ENCODE measurements around the gene SPTLC3.

SPTLC3 gene

DNA sequence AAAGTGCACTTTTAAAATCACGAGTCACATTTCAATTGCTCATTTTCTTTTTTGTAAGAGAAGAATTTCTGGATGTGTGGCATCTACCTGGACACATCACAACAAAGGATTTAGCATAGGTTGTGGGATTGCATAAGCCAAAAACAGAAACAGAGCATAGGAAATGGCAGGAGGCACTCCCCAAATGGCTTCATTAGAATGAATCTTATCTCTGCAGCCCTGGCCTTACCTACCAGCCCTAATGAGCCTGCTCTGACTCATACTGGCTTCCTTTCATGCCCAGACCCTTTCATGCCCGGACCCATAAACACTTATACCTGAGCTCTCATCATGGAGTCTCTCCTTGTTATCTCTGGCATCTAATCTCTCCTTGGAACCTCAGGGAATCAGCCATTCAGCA is 23.9 kb upstream of the SPTLC3 start:
- DNase-seq, result no peak

DNA sequence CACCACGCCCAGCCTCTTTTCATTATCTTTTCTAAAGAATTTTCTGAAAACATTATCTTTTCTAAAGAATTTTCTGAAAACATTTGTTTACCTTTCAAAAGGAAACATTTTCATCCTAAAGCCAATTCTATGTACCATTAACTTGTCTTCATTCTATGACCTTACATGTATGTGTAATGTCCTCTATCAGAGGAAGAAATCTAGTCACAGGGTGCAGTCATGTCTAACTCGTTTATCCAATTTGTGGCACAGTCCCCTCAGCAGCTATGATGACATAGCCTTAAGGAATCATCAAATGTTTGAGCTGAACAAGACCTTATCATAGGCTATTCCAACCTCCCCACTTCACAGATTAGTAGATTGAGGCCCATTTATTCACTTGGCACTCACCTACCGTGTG is 21.5 kb upstream of the SPTLC3 start:
- DNase-seq, result no peak

GRCh38 chr20:12989586-12990115 is 19.1 kb upstream of the SPTLC3 start:
- no peak for DNase-seq

GRCh38 chr20:12997128-12997655 is 11.6 kb upstream of the SPTLC3 start:
- no peak for DNase-seq

DNA sequence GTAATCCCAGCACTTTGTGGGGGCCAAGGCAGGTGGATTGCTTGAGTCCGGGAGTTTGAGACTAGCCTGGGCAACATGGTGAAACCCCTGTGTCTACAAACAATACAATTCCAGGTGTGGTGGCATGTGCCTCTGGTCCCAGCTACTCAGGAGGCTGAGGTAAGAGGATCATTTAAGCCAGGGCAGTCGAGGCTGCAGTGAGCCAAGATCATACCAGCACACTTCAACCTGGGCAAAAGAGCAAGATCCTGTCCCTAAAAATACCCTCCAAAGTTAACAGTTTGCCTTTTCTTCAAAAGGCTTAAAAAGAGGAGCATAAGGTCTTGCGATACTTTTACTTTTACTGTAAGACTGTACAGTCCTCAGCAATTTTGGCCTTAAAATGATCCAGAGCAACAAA is 10.7 kb upstream of the SPTLC3 start:
- DNase-seq, result no peak

DNA sequence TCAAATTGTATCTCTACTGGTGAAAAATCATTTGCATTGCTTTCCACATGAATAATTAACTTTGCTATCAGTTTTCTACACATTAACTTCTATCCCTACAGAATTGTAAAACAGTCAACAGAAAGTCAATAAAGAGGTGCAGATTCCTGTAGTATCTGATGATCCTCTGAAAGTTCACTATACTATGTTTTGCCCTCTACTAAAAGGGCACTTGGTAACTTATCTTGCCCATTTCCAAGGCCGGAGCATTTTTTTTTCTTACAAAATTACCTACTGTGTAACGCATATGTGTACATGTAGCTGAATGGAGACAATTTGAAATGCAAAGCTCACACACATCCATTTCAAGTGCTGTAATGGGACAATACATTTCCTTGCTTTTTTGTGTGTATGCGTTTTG is 9.6 kb upstream of the SPTLC3 start:
- DNase-seq, result no peak

- DNase-seq, result no peak
Measured at GRCh38 chr20:13002251-13002650, 6.5 kb upstream of the SPTLC3 start.

- no peak for DNase-seq
Measured at GRCh38 chr20:13006825-13007224, 1.9 kb upstream of the SPTLC3 start.

DNA sequence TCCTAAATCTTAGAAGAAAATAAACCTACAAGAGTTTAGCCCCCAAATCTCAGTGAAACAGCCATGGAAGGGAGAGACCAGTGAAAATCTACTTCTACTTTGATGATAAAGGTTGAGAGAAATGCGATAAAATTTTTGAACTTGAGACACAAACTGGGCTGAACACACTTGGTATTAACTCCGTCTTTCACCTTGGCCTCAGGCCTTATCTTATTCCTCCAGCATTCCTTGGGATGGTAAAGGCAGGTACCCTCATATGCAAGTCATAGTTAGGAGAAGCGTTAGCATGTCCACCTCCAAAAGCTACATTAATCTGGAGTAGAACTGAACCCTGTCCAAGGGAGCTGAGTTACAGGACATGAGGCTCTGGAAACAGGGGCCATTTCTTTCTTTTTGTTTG is 1.2 kb upstream of the SPTLC3 start:
- DNase-seq, result no peak

DNA sequence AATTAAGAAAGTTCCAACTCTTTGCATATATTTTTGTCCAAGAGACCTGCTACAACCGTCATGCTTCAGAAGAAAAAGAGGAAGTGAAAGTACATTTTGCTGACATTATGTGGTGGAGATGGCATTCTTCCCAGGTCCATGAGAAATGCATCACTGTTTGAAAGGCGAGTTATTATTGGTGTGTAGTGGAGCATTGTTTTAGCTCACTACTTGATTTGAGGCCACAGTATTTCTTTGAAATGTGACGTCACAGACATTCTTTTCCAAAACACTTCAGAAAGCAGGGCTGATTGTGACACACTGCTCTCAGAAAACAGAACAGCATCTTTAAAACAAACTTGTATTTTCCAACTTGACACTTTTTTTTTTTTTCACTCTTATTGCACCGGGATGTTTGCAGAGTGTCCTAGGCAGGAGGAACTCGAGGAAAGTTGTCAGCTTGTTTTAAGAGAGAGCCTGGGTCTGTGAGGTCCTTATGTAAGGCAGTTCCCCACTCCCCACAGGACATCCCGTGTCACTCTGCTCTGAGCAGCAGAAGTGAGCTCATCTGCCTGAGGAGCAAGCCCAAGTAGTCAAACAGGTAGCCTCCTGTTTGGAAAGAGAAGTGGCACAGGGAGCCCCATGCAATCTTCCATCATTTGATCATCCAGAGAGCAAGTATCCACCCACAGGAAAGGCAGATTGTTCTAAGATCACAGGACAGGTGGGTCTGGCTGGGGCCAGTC is 1.1 kb downstream of the SPTLC3 start:
- peak in 2 of 5 experiments; percentile 5 to 13 for DNase-seq

- DNase-seq, result no peak
Measured at GRCh38 chr20:13012886-13013285, 4.1 kb downstream of the SPTLC3 start.

DNA sequence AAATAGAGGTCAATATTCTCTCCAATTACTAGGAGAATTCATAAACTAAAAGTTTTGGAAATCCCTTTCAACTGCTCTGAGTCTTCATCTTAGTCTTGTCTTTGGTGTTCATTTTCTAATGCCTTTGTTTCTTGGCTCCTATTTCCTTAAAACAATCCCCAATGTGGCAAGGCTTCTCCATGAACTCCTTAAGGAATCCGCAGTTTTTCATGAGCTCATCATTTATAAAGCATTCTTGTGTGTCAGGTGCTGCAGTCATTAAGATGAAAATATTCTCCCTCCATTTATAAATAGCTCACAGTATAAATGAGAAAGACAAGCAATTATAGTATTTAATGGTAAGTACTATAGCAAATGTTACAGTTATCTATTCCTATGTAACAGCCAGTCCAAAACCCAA is 4.6 kb downstream of the SPTLC3 start:
- no peak for DNase-seq

DNA sequence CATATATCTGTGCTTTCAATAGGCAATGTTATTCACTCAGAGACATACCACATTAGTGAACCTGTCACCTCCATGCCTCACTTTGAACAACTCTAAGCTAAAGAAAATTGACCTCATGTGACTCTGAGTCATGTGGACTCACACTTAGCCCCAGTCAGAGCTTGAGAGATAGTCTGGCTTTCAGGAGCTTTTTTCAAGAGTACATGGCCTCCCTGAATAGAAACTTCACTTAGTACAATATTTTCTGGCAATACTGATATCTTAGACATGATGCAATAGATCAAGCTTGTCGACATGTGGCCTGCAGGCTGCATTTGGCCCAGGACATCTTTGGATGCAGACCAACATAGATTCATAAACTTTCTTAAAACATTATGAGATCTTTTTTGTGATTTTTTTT is 8.5 kb downstream of the SPTLC3 start:
- no peak for DNase-seq

GRCh38 chr20:13017883-13018535 is 9.2 kb downstream of the SPTLC3 start:
- DNase-seq, result no peak

DNA sequence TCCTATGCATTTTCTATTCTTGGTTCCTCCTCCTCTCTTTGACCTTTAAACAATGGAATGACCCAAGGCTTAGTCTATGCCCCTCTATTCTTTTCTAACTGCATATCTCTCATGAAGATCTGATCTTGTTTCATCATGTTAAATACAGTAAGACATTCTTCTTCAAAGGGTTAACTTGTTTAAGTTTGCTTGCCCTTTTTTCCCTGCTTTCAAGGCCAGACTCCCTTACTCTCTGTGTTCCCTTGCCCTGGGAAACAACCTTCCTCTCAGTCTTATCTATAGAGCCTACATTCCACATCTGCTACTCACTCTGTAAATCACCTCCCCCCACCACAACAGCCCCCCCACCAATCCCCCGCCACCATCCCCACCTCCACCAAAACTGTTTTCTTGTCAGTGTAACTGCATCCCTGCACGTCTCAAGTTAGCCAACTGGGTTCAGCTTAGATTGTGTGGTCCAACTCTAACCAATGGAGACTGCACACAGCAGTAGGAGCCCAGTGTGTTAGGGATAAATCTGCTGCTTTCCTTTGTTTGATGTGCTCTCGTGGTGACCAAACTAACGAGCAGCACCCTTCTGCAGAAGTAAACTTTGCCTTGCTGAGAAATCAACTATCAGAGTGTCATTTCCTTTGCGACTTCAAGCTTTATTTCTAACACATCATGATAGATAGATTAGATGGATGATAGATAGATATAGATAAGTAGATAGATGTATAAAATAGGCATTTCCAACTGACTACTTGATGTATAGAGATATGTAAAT is 12.6 kb downstream of the SPTLC3 start:
- no peak for DNase-seq

DNA sequence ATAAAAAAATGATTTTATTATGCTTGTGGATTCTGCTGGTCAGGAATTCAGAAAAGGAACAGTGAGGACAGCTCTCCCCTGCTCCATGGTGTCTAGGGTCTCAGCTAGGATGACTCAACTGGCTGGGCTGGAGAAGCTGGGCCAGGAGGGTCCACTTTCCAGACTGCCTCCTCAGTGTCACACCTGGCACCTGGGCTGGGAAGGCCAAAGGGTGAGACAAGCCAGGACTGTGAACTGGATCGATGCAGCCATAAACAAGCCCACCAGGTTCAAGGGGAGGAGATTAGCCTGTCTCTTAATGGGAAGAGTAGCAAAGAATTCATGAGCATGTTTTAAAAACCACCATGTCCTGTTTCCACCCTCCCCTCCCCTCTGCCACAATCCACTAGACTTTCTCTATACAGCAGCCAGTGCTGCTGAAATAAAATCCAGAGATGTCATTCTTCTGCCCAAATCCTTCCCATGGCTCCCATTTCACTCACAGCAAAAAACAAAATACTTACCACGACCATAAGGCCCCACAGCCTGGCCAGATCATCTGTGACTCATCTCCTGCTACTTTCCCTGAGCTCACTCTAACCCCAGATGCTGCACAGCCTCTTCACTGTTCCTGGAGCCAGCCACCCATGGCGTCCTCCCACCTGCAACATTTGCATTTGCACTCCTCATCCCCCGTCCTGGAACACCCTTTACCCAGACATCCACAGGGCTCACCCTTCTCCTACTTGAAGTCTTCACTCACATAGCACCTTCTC is 13.8 kb downstream of the SPTLC3 start:
- no peak for DNase-seq

DNA sequence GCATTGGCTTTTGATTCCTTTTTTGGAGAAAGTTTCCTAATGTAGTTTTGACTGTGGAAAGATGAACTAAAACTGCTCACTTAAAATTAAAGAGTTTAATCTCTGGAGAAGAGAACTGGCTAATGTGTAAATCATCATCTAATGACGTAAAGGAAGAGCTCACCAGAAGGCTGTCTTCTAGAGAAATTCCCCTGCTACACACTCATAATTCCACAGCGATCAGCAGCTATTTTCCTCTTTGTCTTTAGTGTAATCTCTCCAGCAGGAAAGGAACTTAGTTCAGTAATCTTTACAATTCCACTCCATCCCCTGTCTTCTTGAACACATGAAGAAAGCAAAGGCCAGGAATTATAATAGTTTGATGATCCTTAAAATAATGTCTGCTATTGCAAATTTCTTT is 15.8 kb downstream of the SPTLC3 start:
- no peak for DNase-seq

DNA sequence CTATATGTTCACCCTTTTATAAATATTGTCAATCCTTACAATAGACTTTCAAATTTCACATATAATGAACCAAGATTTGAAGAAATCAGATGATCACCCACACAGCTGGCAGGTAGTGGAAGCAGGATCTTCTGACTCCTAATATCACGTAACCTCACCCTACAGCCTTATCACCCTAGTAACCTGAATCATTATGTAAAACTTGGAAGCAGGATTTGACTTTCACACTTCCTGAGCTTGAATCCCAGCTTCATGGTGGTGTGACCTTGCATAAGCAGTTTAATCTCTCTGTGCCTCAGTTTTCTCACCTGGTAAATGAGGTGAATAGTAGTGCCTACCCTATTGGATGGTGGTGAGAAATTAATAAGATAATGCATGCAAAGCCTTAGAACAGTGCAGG is 16.4 kb downstream of the SPTLC3 start:
- DNase-seq, result no peak

- no peak for DNase-seq
Measured at GRCh38 chr20:13028001-13028400, 19.2 kb downstream of the SPTLC3 start.

- DNase-seq, result no peak
Measured at GRCh38 chr20:13028673-13029072, 19.9 kb downstream of the SPTLC3 start.

GRCh38 chr20:13029687-13030375 is 21.1 kb downstream of the SPTLC3 start:
- no peak for DNase-seq

DNA sequence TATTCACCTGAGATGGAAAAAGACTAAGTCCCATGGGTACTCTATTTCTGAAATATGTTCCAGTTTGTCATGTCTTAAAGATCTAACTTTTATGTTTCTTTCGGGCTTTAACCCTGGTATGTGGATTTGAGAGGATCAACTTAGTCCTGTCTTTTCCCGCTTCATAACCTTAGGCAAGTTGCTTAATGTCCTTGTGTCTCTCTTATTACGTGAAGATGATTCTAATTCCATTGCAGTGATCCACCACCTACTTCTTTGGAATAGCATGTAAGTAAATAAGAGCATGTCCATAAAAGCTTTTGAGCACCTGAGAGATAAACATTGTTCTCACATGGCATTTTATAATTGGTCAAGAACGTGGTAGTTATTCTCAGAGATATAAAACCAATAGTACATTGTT is 23.0 kb downstream of the SPTLC3 start:
- no peak for DNase-seq

All from T-helper 2 cell (primary cell).